OCI-LY1 (cell line): ENCODE data around the gene WWP2.
"Not testable (repeated sequence)": the region's sequence is repeated elsewhere in the genome, so short reads cannot be mapped to it uniquely, and the experiment has no call there.

Experiments used
- EZH2 ChIP-seq: fragments of 200-600 bp; sonication (generic), shearing (Covaris generic); IDR thresholded peaks from 2 replicates; pipeline ENCODE4 v1.8.0; 2017; ENCODE audit warnings: borderline replicate concordance, mixed run types, mild to moderate bottlenecking, antibody characterized with exemption, low read length, moderate library complexity, mixed read lengths
- TF ChIP-seq, protein P1 (sequence below): fragments of 200-600 bp; sonication (generic), shearing (Covaris generic); IDR thresholded peaks from 2 replicates; pipeline ENCODE4 v1.5.1; 2017; ENCODE audit warnings: mild to moderate bottlenecking, antibody characterized with exemption, low read length, moderate library complexity, mixed read lengths

DNA sequence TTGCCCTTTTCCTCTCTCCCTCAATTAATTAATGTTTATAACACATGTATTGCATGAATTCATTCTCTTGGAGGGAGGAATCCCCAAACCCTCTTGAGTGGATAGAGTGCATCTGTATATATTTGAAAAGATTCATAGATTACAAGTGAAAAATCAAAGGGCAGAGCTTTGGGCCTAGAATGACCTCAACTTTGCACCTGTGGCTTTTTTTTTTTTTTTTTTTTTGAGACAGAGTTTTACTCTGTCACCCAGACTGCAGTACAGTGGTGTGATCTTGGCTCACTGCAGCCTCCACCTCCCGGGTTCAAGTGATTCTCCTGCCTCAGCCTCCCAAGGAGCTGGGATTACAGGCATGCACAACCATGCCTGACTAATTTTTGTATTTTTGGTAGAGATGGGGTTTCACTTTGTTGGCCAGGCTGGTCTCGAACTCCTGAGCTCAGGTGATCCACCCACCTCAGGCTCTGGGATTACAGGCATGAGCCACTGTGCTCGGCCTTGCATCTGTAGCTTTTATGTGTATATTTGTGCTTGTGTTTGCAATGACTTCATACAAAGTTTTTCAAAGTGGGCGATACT is 62.5 kb downstream of the WWP2 start:
- TF ChIP-seq, protein P1, sequence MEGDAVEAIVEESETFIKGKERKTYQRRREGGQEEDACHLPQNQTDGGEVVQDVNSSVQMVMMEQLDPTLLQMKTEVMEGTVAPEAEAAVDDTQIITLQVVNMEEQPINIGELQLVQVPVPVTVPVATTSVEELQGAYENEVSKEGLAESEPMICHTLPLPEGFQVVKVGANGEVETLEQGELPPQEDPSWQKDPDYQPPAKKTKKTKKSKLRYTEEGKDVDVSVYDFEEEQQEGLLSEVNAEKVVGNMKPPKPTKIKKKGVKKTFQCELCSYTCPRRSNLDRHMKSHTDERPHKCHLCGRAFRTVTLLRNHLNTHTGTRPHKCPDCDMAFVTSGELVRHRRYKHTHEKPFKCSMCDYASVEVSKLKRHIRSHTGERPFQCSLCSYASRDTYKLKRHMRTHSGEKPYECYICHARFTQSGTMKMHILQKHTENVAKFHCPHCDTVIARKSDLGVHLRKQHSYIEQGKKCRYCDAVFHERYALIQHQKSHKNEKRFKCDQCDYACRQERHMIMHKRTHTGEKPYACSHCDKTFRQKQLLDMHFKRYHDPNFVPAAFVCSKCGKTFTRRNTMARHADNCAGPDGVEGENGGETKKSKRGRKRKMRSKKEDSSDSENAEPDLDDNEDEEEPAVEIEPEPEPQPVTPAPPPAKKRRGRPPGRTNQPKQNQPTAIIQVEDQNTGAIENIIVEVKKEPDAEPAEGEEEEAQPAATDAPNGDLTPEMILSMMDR, result not testable (repeated sequence)
- not testable (repeated sequence) for TF ChIP-seq EZH2
